H1 (cell line): ENCODE data around the gene PTPA. TPM values are rescaled to one million over a fixed set of nuclear protein-coding genes. Genes with fewer than 3 reads are reported as not detected.

Source experiments
- CTCF ChIA-PET: fragments of 300-600 bp; sonication (Branson Sonifier 250); formaldehyde crosslinking; loops from one replicate; lab custom pipeline; 2021; ENCODE audit not compliant: partially characterized antibody; lab: Charles Lee
- POLR2A ChIA-PET: fragments of 300-600 bp; sonication (Branson Sonifier 250); formaldehyde crosslinking; loops from one replicate; lab custom pipeline; 2021; ENCODE audit warnings: inconsistent platforms; ENCODE audit not compliant: partially characterized antibody; lab: Charles Lee
- DNase-seq, 2 experiments: peaks; one replicate each; pipeline versions ENCODE4 v3.0.0 to v3.0.0-alpha.2; 2010 to 2022; ENCODE audit warnings: low spot score in 2 of 2, low read depth in 1 of 2, mixed read lengths in 1 of 2
- FAIRE-seq: peaks from 2 replicates; lab custom pipeline; 2011; peaks lifted over from hg19 to GRCh38; lab: Jason Lieb, UNC
- H2AFZ ChIP-seq: 2 replicates; pipeline ENCODE4 v1.8.1; 2012; ENCODE audit warnings: low read length, inconsistent platforms
- H2AK5ac ChIP-seq: 2 replicates; pipeline ENCODE4 v1.6.1; 2013; ENCODE audit warnings: low read depth, low read length
- H2BK120ac ChIP-seq: replicated peaks from 2 replicates; pipeline ENCODE3; 2013; ENCODE audit warnings: low read depth, low read length, inconsistent platforms
- H2BK12ac ChIP-seq: 2 replicates; pipeline ENCODE4 v1.6.1; 2013; ENCODE audit warnings: low read depth, low read length
- H2BK15ac ChIP-seq: 2 replicates; pipeline ENCODE4 v1.6.1; 2013; ENCODE audit warnings: low read length
- H2BK20ac ChIP-seq: 2 replicates; pipeline ENCODE4 v1.6.1; 2013; ENCODE audit warnings: low read length
- H2BK5ac ChIP-seq: 2 replicates; pipeline ENCODE4 v1.6.1; 2013; ENCODE audit warnings: low read depth, low read length
- H3K14ac ChIP-seq: 2 replicates; pipeline ENCODE4 v1.6.1; 2013; ENCODE audit warnings: inconsistent platforms; ENCODE audit not compliant: insufficient read length
- H3K18ac ChIP-seq: 2 replicates; pipeline ENCODE4 v1.6.1; 2013; ENCODE audit warnings: low read length; ENCODE audit errors: extremely low read depth
- H3K23ac ChIP-seq: 2 replicates; pipeline ENCODE4 v1.6.1; 2013; ENCODE audit warnings: inconsistent platforms; ENCODE audit not compliant: insufficient read length
- H3K23me2 ChIP-seq: 2 replicates; pipeline ENCODE4 v1.6.1; 2013; ENCODE audit warnings: low read depth, low read length
- H3K27ac ChIP-seq: 2 replicates; pipeline ENCODE4 v1.6.1; 2011; ENCODE audit warnings: low read depth, low read length, inconsistent platforms
- H3K27me3 ChIP-seq, 4 experiments: replicated peaks in 1 of 4; 1 replicate in 1 of 4; 2 replicates in 3 of 4; pipeline versions ENCODE4 v1.6.1 to v1.8.1; 2011 to 2013; ENCODE audit warnings: low read length in 3 of 4, mild to moderate bottlenecking in 3 of 4, inconsistent platforms in 2 of 4, mixed read lengths in 2 of 4, moderate library complexity in 1 of 4; ENCODE audit not compliant: control insufficient read depth in 3 of 4, insufficient read depth in 3 of 4; ENCODE audit errors: extremely low read depth in 1 of 4
- H3K36me3 ChIP-seq, 4 experiments: 2 replicates each; pipeline versions ENCODE4 v1.6.1 to v1.8.1; 2011 to 2013; ENCODE audit warnings: mild to moderate bottlenecking in 4 of 4, low read length in 3 of 4, moderate library complexity in 2 of 4, control low read depth in 1 of 4, inconsistent platforms in 1 of 4; ENCODE audit not compliant: insufficient read depth in 4 of 4, control insufficient read depth in 2 of 4
- H3K4ac ChIP-seq: replicated peaks from 2 replicates; pipeline ENCODE3; 2013; ENCODE audit warnings: low read length, low read depth, mixed read lengths, inconsistent platforms; ENCODE audit not compliant: insufficient read length
- H3K4me1 ChIP-seq, 4 experiments: replicated peaks in 1 of 4; 1 replicate in 1 of 4; 2 replicates in 3 of 4; pipeline versions ENCODE4 v1.6.1 to v1.8.1; 2011 to 2013; ENCODE audit warnings: low read length in 3 of 4, inconsistent platforms in 2 of 4, mixed read lengths in 1 of 4; ENCODE audit not compliant: insufficient read depth in 4 of 4, control insufficient read depth in 3 of 4
- H3K4me2 ChIP-seq, 2 experiments: 2 replicates each; pipeline versions ENCODE4 v1.6.1 to v1.8.1; 2011 to 2013; ENCODE audit warnings: low read depth in 2 of 2, low read length in 2 of 2, control low read depth in 1 of 2, inconsistent platforms in 1 of 2, mild to moderate bottlenecking in 1 of 2; ENCODE audit not compliant: insufficient read depth in 1 of 2
- H3K4me3 ChIP-seq, 4 experiments: fragments of 200-600, 300-600 bp in 1 of 4; sonication (generic), shearing (Covaris generic), sonication (Bioruptor Twin) in 1 of 4; 2 replicates each; pipeline versions ENCODE4 v1.5.1 to v1.8.1; 2011 to 2016; ENCODE audit warnings: low read length in 4 of 4, low read depth in 3 of 4, control low read depth in 2 of 4, inconsistent platforms in 2 of 4, mild to moderate bottlenecking in 2 of 4, mixed read lengths in 1 of 4, moderate library complexity in 1 of 4; ENCODE audit not compliant: insufficient read depth in 2 of 4; ENCODE audit errors: extremely low read depth in 1 of 4
- H3K56ac ChIP-seq: replicated peaks from 2 replicates; pipeline ENCODE3; 2013; ENCODE audit warnings: low read depth, mild to moderate bottlenecking, mixed read lengths, low read length, inconsistent platforms; ENCODE audit not compliant: insufficient read length
- H3K79me1 ChIP-seq: 2 replicates; pipeline ENCODE4 v1.6.1; 2013; ENCODE audit warnings: low read depth, low read length, control low read depth
- H3K79me2 ChIP-seq, 2 experiments: 2 replicates each; pipeline versions ENCODE4 v1.6.1 to v1.8.1; 2012 to 2013; ENCODE audit warnings: low read length in 2 of 2, mild to moderate bottlenecking in 2 of 2, inconsistent platforms in 1 of 2; ENCODE audit not compliant: insufficient read depth in 2 of 2, control insufficient read depth in 1 of 2
- H3K9ac ChIP-seq, 4 experiments: replicated peaks in 1 of 4; 1 replicate in 1 of 4; 2 replicates in 3 of 4; pipeline versions ENCODE4 v1.6.1 to v1.8.1; 2011 to 2013; ENCODE audit warnings: low read depth in 3 of 4, low read length in 3 of 4, control low read depth in 2 of 4, mild to moderate bottlenecking in 2 of 4, moderate library complexity in 2 of 4, inconsistent platforms in 1 of 4; ENCODE audit errors: extremely low read depth in 1 of 4
- H3K9me3 ChIP-seq, 2 experiments: 2 replicates each; pipeline versions ENCODE4 v1.6.1 to v1.8.1; 2012 to 2013; ENCODE audit warnings: mild to moderate bottlenecking in 2 of 2, moderate library complexity in 2 of 2, control low read depth in 1 of 2, inconsistent platforms in 1 of 2, low read depth in 1 of 2, low read length in 1 of 2, mixed read lengths in 1 of 2; ENCODE audit not compliant: insufficient read depth in 2 of 2
- H4K20me1 ChIP-seq, 2 experiments: replicated peaks in 1 of 2; 2 replicates each; pipeline versions ENCODE3 to v1.8.1; 2011 to 2013; ENCODE audit warnings: inconsistent platforms in 2 of 2, low read length in 2 of 2, mild to moderate bottlenecking in 1 of 2; ENCODE audit not compliant: insufficient read depth in 2 of 2, control insufficient read depth in 1 of 2
- H4K5ac ChIP-seq: 2 replicates; pipeline ENCODE4 v1.6.1; 2013; ENCODE audit warnings: low read length, low read depth, mixed read lengths, inconsistent platforms; ENCODE audit not compliant: insufficient read length
- H4K8ac ChIP-seq: 2 replicates; pipeline ENCODE4 v1.8.0; 2013; ENCODE audit warnings: mild to moderate bottlenecking, moderate library complexity, low read length, inconsistent platforms; ENCODE audit not compliant: insufficient read depth; ENCODE audit errors: extremely low read depth
- H4K91ac ChIP-seq: replicated peaks from 2 replicates; pipeline ENCODE3; 2013; ENCODE audit warnings: low read length, mixed read lengths, inconsistent platforms; ENCODE audit not compliant: insufficient read length
- ATF2 ChIP-seq: IDR thresholded peaks from 2 replicates; pipeline ENCODE4 v1.6.1; 2012; ENCODE audit warnings: low read length, inconsistent platforms
- BRCA1 ChIP-seq: IDR thresholded peaks from 2 replicates; pipeline ENCODE4 v1.6.1; 2012; ENCODE audit warnings: low read depth, low read length, improper control_type of control experiment
- CBX5 ChIP-seq: fragments of 300-800, 300-1000 bp; sonication (generic); IDR thresholded peaks from 2 replicates; pipeline ENCODE4 v1.7.1; 2016; ENCODE audit warnings: antibody characterized with exemption, low read length, low read depth
- CBX8 ChIP-seq: fragments of 300-800, 300-1000 bp; sonication (generic); IDR thresholded peaks from 2 replicates; pipeline ENCODE4 v1.7.1; 2016; ENCODE audit warnings: low read depth, low read length, borderline replicate concordance
- FOSL1 ChIP-seq: IDR thresholded peaks from 2 replicates; pipeline ENCODE4 v1.6.1; 2011; ENCODE audit warnings: mild to moderate bottlenecking, low read depth, low read length, moderate library complexity; ENCODE audit not compliant: insufficient read depth
- POLR2AphosphoS5 ChIP-seq: IDR thresholded peaks from 2 replicates; pipeline ENCODE4 v1.6.1; 2011; ENCODE audit warnings: low read depth, low read length
- SUZ12 ChIP-seq: fragments of 200-600 bp; sonication (generic); IDR thresholded peaks from 2 replicates; pipeline ENCODE4 v1.6.1; 2012; ENCODE audit warnings: mild to moderate bottlenecking, inconsistent platforms, low read length, moderate library complexity, mixed read lengths
- TAF1 ChIP-seq: IDR thresholded peaks from 2 replicates; pipeline ENCODE4 v1.6.1; 2011; ENCODE audit warnings: mild to moderate bottlenecking, low read depth, low read length
- TBP ChIP-seq: IDR thresholded peaks from 2 replicates; pipeline ENCODE4 v1.6.1; 2011; ENCODE audit warnings: low read depth, low read length, improper control_type of control experiment
- YY1 ChIP-seq: IDR thresholded peaks from 2 replicates; pipeline ENCODE4 v1.6.1; 2011; ENCODE audit warnings: low read depth, mild to moderate bottlenecking, low read length
- WGBS, 2 experiments: shearing (Covaris generic) in 1 of 2; methylation state at CpG; one replicate each; pipeline versions ENCODE4 v1.1.6 to v1.1.7; 2013 to 2015; ENCODE audit warnings: low lambda C conversion rate in 2 of 2, mixed read lengths in 2 of 2, inconsistent platforms in 1 of 2, low coverage in 1 of 2, missing lambda C conversion rate in 1 of 2; ENCODE audit not compliant: insufficient replicate concordance in 2 of 2, insufficient coverage in 1 of 2, insufficient read length in 1 of 2; ENCODE audit errors: extremely low coverage in 1 of 2, missing lambda C conversion rate in 1 of 2; 5-methylcytosine and 5-hydroxymethylcytosine counted together
- polyA plus RNA-seq, 7 experiments: library from polyadenylated mRNA; depleted of rRNA in 3 of 7; stranded (reverse) in 5 of 7; unstranded in 2 of 7; fragments of >200 nt in 5 of 7; fragments of 200-250 nt in 2 of 7; gene quantifications; 1 replicate in 5 of 7; 2 replicates in 1 of 7; 4 replicates in 1 of 7; pipeline versions ENCODE4 v1.2.1 to v1.2.3, GENCODE V29; 2011 to 2013; ENCODE audit warnings: missing spikeins in 2 of 7, mixed read lengths in 2 of 7
- total RNA-seq: library from RNA; stranded (reverse); fragmentation: NEBNext Ultra II Directional; extraction: Animal tissue kit (Norgen Biotek cat#: 25700); gene quantifications from 2 replicates; pipeline ENCODE4 v1.2.1, GENCODE V29; 2021
- TF ChIP-seq, protein P1 (sequence below): IDR thresholded peaks from 2 replicates; pipeline ENCODE4 v1.6.1; 2012; ENCODE audit warnings: inconsistent platforms

Gene PTPA
- total and polyA plus RNA-seq, 2 of the 8 experiments (the other 6 are each of a cell fraction or from before 2014, with no cell fraction given), result 114 to 145 TPM

- no peak overlapping the region for H3K14ac ChIP-seq
- no peaks in the 10 kb centered on the region for H3K79me2 ChIP-seq
- H2BK15ac ChIP-seq, result no peak overlapping the region
- no peak overlapping the region for H3K56ac ChIP-seq
- H4K91ac ChIP-seq, result no peak overlapping the region
- ChIA-PET CTCF (interaction anchor here (1.0 to 27.8 kb wide), 13 partner anchors 7 to 430 kb away, joined by 3 to 831 read pairs (median 12); no protein-coding TSS in a partner anchor), POLR2A (interaction anchor here (0.9 to 1.4 kb wide), 3 partner anchors 42 to 46 kb away, joined by 3 to 5 read pairs (median 3); no protein-coding TSS in a partner anchor)
- no peak overlapping the region for H3K4me2 ChIP-seq
- H3K4me1 ChIP-seq, result peaks cover 0 to 3% (median 1%) of the 10 kb centered on the region in 4 experiments; a peak in 3 of 7 replicates
- no peak overlapping the region for H2BK5ac ChIP-seq
- H3K79me1 ChIP-seq, result no peaks in the 10 kb centered on the region
- H3K23ac ChIP-seq, result no peak overlapping the region
- no peak overlapping the region for H2BK20ac ChIP-seq
- H2AK5ac ChIP-seq, result no peak overlapping the region
- no peak overlapping the region for H4K5ac ChIP-seq
- H4K20me1 ChIP-seq, result peaks cover 3 to 12% of the 10 kb centered on the region in 2 experiments
- H3K4me3 ChIP-seq, result no peak overlapping the region
- H3K4ac ChIP-seq, result no peak overlapping the region
- 84% methylated on average over 8 of the region's 9 CpGs; no CpG with 5 or more reads in 1 of the 2 experiments for WGBS, 2 experiments
- no peak overlapping the region for H4K8ac ChIP-seq
- H2AFZ ChIP-seq, result no peak overlapping the region
- peaks cover 27 to 50% (median 46%) of the 10 kb centered on the region in 4 experiments for H3K27me3 ChIP-seq
- H2BK120ac ChIP-seq, result no peak overlapping the region
- no peaks in the 10 kb centered on the region for H3K36me3 ChIP-seq
- H3K9ac ChIP-seq, result no peak overlapping the region
- H3K18ac ChIP-seq, result no peak overlapping the region
- FAIRE-seq, result no peak
- DNase-seq, result no peak
- peaks cover 0 to 5% of the 10 kb centered on the region in 2 experiments; a peak in 2 of 4 replicates for H3K9me3 ChIP-seq
- peaks cover 7% of the 10 kb centered on the region for H3K23me2 ChIP-seq
- H2BK12ac ChIP-seq, result no peak overlapping the region
- no peak overlapping the region for H3K27ac ChIP-seq
- TF ChIP-seq TAF1 (no peak), POLR2AphosphoS5 (no peak), CBX8 (no peak), TBP (no peak), FOSL1 (no peak), BRCA1 (no peak), ATF2 (no peak), YY1 (no peak), CBX5 (no peak), SUZ12 (no peak)
- TF ChIP-seq, protein P1, sequence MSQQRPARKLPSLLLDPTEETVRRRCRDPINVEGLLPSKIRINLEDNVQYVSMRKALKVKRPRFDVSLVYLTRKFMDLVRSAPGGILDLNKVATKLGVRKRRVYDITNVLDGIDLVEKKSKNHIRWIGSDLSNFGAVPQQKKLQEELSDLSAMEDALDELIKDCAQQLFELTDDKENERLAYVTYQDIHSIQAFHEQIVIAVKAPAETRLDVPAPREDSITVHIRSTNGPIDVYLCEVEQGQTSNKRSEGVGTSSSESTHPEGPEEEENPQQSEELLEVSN, result no peak
These were observed 73.4 kb downstream of the PTPA start for GRCh38 chr9:129184596-129185122.
